GM23338 (cell line): ENCODE results near the gene LRP1B. TPM values are rescaled to one million over a fixed set of nuclear protein-coding genes. Genes with fewer than 3 reads are reported as not detected.

Experiments
- ATAC-seq: fragments of 200-7000 bp; cut with Tn5 transposase; 3 replicates; pipeline ENCODE4 v1.9.1; 2020
- DNase-seq: peaks from one replicate; pipeline ENCODE4 v3.0.0-alpha.2; 2015; ENCODE audit warnings: low spot score
- H2AFZ ChIP-seq: fragments of 200-600 bp; sonication (generic); 2 replicates; pipeline ENCODE4 v1.8.0; 2016; ENCODE audit warnings: antibody characterized with exemption, mild to moderate bottlenecking, moderate library complexity
- H3F3A ChIP-seq: fragments of 200-600 bp; sonication (generic); replicated peaks from 2 replicates; pipeline ENCODE4 v1.8.0; 2017; ENCODE audit warnings: antibody characterized with exemption, mixed run types, low read depth
- H3K27ac ChIP-seq: fragments of 200-600 bp; sonication (generic); 2 replicates; pipeline ENCODE4 v1.6.1; 2016; ENCODE audit warnings: low read depth
- H3K27me3 ChIP-seq: fragments of 200-600 bp; sonication (generic); 2 replicates; pipeline ENCODE4 v1.8.0; 2016; ENCODE audit warnings: mild to moderate bottlenecking, mixed run types, moderate library complexity; ENCODE audit not compliant: insufficient read depth
- H3K36me3 ChIP-seq: fragments of 200-600 bp; sonication (generic); 2 replicates; pipeline ENCODE4 v1.8.0; 2016; ENCODE audit warnings: mild to moderate bottlenecking; ENCODE audit not compliant: insufficient read depth
- H3K4me1 ChIP-seq: fragments of 200-600 bp; sonication (generic); 2 replicates; pipeline ENCODE4 v1.8.0; 2016; ENCODE audit warnings: mild to moderate bottlenecking, moderate library complexity; ENCODE audit not compliant: insufficient read depth
- H3K4me2 ChIP-seq: fragments of 200-600 bp; sonication (generic); 2 replicates; pipeline ENCODE4 v1.7.1; 2017; ENCODE audit warnings: mixed run types
- H3K4me3 ChIP-seq: fragments of 200-600 bp; sonication (generic); 2 replicates; pipeline ENCODE4 v1.6.1; 2016; ENCODE audit warnings: mixed run types
- H3K79me2 ChIP-seq: fragments of 200-600 bp; sonication (generic); replicated peaks from 2 replicates; pipeline ENCODE4 v1.8.0; 2017; ENCODE audit warnings: mild to moderate bottlenecking; ENCODE audit not compliant: insufficient read depth
- H3K9me2 ChIP-seq: fragments of 200-600 bp; sonication (generic); 2 replicates; pipeline ENCODE4 v1.8.0; 2017; ENCODE audit not compliant: insufficient read depth
- H4K20me1 ChIP-seq: fragments of 200-600 bp; sonication (generic); replicated peaks from 2 replicates; pipeline ENCODE4 v1.8.0; 2017; ENCODE audit warnings: mild to moderate bottlenecking; ENCODE audit not compliant: insufficient read depth
- H3K27ac Mint-ChIP-seq: 2 replicates; pipeline ENCODE4 v1.8.0; 2020; ENCODE audit warnings: inconsistent platforms, mild to moderate bottlenecking, moderate library complexity, mixed read lengths
- H3K27me3 Mint-ChIP-seq: 3 replicates; pipeline ENCODE4 v1.8.0; 2022; ENCODE audit warnings: low read depth, mild to moderate bottlenecking, moderate library complexity, mixed read lengths, inconsistent platforms; ENCODE audit not compliant: insufficient read depth, poor library complexity
- H3K36me3 Mint-ChIP-seq: 3 replicates; pipeline ENCODE4 v1.8.0; 2021; ENCODE audit warnings: low read depth, mild to moderate bottlenecking, inconsistent platforms, moderate library complexity, mixed read lengths
- H3K4me1 Mint-ChIP-seq: 3 replicates; pipeline ENCODE4 v1.8.0; 2020; ENCODE audit warnings: mild to moderate bottlenecking, inconsistent platforms, mixed read lengths
- H3K4me3 Mint-ChIP-seq: 3 replicates; pipeline ENCODE4 v1.8.0; 2021; ENCODE audit warnings: moderate library complexity, mild to moderate bottlenecking, inconsistent platforms, mixed read lengths
- H3K9me3 Mint-ChIP-seq: 3 replicates; pipeline ENCODE4 v1.8.0; 2020; ENCODE audit warnings: moderate library complexity, mild to moderate bottlenecking, inconsistent platforms, mixed read lengths
- CREB1 ChIP-seq: fragments of 250-450 bp; sonication (Bioruptor Pico); IDR thresholded peaks from 2 replicates; pipeline ENCODE4 v1.5.0; 2020; ENCODE audit warnings: low read depth, mild to moderate bottlenecking, moderate library complexity
- CTCF ChIP-seq, 2 experiments: fragments of 200-600 bp in 1 of 2; sonication (generic) in 1 of 2; conservative IDR thresholded peaks; 2 replicates each; pipeline versions ENCODE4 v1.5.1 to v1.6.1; 2016 to 2017; ENCODE audit warnings: antibody characterized with exemption in 2 of 2, low read depth in 2 of 2, mild to moderate bottlenecking in 2 of 2, moderate library complexity in 1 of 2
- ETS1 ChIP-seq: IDR thresholded peaks from 2 replicates; pipeline ENCODE4 v1.6.1; 2016; ENCODE audit warnings: antibody characterized with exemption
- EZH2 ChIP-seq: fragments of 200-600 bp; sonication (generic); IDR thresholded peaks from one replicate; pipeline ENCODE4 v1.8.0; 2017; ENCODE audit warnings: antibody characterized with exemption, mild to moderate bottlenecking, low read depth; ENCODE audit not compliant: unreplicated experiment
- EZH2phosphoT487 ChIP-seq: fragments of 200-600 bp; sonication (generic); IDR thresholded peaks from one replicate; pipeline ENCODE4 v1.8.1; 2018; ENCODE audit warnings: antibody characterized with exemption; ENCODE audit not compliant: unreplicated experiment
- JUNB ChIP-seq: IDR thresholded peaks from one replicate; pipeline ENCODE4 v1.6.1; 2016; ENCODE audit warnings: antibody characterized with exemption; ENCODE audit not compliant: unreplicated experiment
- NANOG ChIP-seq: IDR thresholded peaks from 2 replicates; pipeline ENCODE4 v1.6.1; 2016; ENCODE audit warnings: antibody characterized with exemption, borderline replicate concordance
- POLR2AphosphoS5 ChIP-seq: IDR thresholded peaks from 2 replicates; pipeline ENCODE4 v1.6.1; 2016; ENCODE audit warnings: antibody characterized with exemption, low read depth
- REST ChIP-seq: IDR thresholded peaks from one replicate; pipeline ENCODE4 v1.6.1; 2018; ENCODE audit warnings: antibody characterized with exemption; ENCODE audit not compliant: unreplicated experiment
- STAT1 ChIP-seq: IDR thresholded peaks from one replicate; pipeline ENCODE4 v1.6.1; 2016; ENCODE audit warnings: antibody characterized with exemption; ENCODE audit not compliant: unreplicated experiment
- ZNF114 ChIP-seq: fragments of 250-450 bp; sonication (Bioruptor Pico); IDR thresholded peaks from 2 replicates; pipeline ENCODE4 v1.5.0; 2020; ENCODE audit warnings: mild to moderate bottlenecking, moderate library complexity
- ZNF462 ChIP-seq: fragments of 250-450 bp; sonication (Bioruptor Pico); IDR thresholded peaks from 2 replicates; pipeline ENCODE4 v1.5.0; 2020; ENCODE audit warnings: mild to moderate bottlenecking, moderate library complexity
- polyA plus RNA-seq: library from polyadenylated mRNA; unstranded; fragments of >200 nt; fragmentation: Nextera tagmentation; extraction: Ambion mirVana; gene quantifications from 2 replicates; pipeline ENCODE4 v1.2.1, GENCODE V29; 2016
- total RNA-seq: library from RNA; depleted of rRNA; stranded (reverse); fragments of >200 nt; shearing (Covaris generic); gene quantifications from 2 replicates; pipeline ENCODE4 v1.2.3, GENCODE V29; 2014

Gene LRP1B
- total and polyA plus RNA-seq, 2 experiments from 2014 or later, result 0.15 to 0.97 TPM

GRCh38 chr2:141468761-141469160 is 662.1 kb downstream of the LRP1B start (continued):
- TF ChIP-seq ETS1, result no peak
- TF ChIP-seq POLR2AphosphoS5, result no peak
- no peak for TF ChIP-seq NANOG
- TF ChIP-seq STAT1, result no peak
- no peak for TF ChIP-seq REST
- no peak for TF ChIP-seq JUNB

- H3K27ac Mint-ChIP-seq, result no peak overlapping the region
- no peak overlapping the region for H3K27ac ChIP-seq
- no peak for ATAC-seq
- no peaks in the 10 kb centered on the region for H3K79me2 ChIP-seq
- TF ChIP-seq CTCF (conservative IDR thresholded peaks at IDR 0.05; ENCODE audit: low read depth in 2 of 2) (no peak), ZNF114 (no peak), ZNF462 (CRISPR knock-in tag) (no peak), STAT1 (no peak), ETS1 (no peak), NANOG (no peak), CREB1 (CRISPR knock-in tag) (no peak), EZH2phosphoT487 (no peak), EZH2 (no peak)
- H3K4me3 Mint-ChIP-seq, result no peak overlapping the region
- H4K20me1 ChIP-seq, result no peaks in the 10 kb centered on the region
- no peak for DNase-seq
- no peak overlapping the region for H3K4me3 ChIP-seq
- no peaks in the 10 kb centered on the region for H3K36me3 Mint-ChIP-seq
- H3K27me3 ChIP-seq, result no peaks in the 10 kb centered on the region
- H3K4me1 ChIP-seq, result peaks cover 19% of the 10 kb centered on the region
- H3K27me3 Mint-ChIP-seq, result peaks cover 2% of the 10 kb centered on the region
- H3K9me2 ChIP-seq, result no peaks in the 10 kb centered on the region
- H2AFZ ChIP-seq, result no peak overlapping the region
- H3K4me1 Mint-ChIP-seq, result peaks cover 22% of the 10 kb centered on the region
- H3K9me3 Mint-ChIP-seq, result no peaks in the 10 kb centered on the region
- H3K36me3 ChIP-seq, result no peaks in the 10 kb centered on the region
- no peaks in the 10 kb centered on the region for H3F3A ChIP-seq
- H3K4me2 ChIP-seq, result no peak overlapping the region
Observed at GRCh38 chr2:141467331-141467730, 663.5 kb downstream of the LRP1B start.
